ENCODE measurements around the gene PRIM2. TPM values are rescaled to one million over a fixed set of nuclear protein-coding genes. Genes with fewer than 3 reads are reported as not detected.
"Not testable (repeated sequence)": the region's sequence is repeated elsewhere in the genome, so short reads cannot be mapped to it uniquely, and the experiment has no call there.

PRIM2 gene
- total and polyA plus RNA-seq, 2 of the 8 experiments (the other 6 are each of a cell fraction or from before 2014, with no cell fraction given): 20.8 to 46.8 TPM

- 94% methylated on average over 3 of the region's 3 CpGs; no CpG with 5 or more reads in 1 of the 2 experiments for WGBS, 2 experiments (ENCODE audit: extremely low coverage in 1 of 2, insufficient coverage in 1 of 2, insufficient read length in 1 of 2, insufficient replicate concordance in 2 of 2, low coverage in 1 of 2, low lambda C conversion rate in 2 of 2, missing lambda C conversion rate in 1 of 2)
- H3K27ac ChIP-seq (ENCODE audit: low read depth, low read length): not testable (repeated sequence)
Observed at GRCh38 chr6:57516776-57517175, 199.3 kb downstream of the PRIM2 start.

GRCh38 chr6:57519198-57519597 lies 201.8 kb downstream of the PRIM2 start:
- H4K20me1 ChIP-seq (replicated peaks in 1 of 2; ENCODE audit: control insufficient read depth in 1 of 2, insufficient read depth in 2 of 2, low read length in 2 of 2); H3K79me1 ChIP-seq (ENCODE audit: low read depth, low read length); H3K27ac ChIP-seq (ENCODE audit: low read depth, low read length); H2BK12ac ChIP-seq (ENCODE audit: low read depth, low read length); FAIRE-seq; H4K91ac ChIP-seq (replicated peaks; ENCODE audit: insufficient read length, low read length); H3K23ac ChIP-seq (ENCODE audit: insufficient read length); H3K4me1 ChIP-seq (replicated peaks in 1 of 4; ENCODE audit: control insufficient read depth in 3 of 4, insufficient read depth in 4 of 4, low read length in 3 of 4); H3K14ac ChIP-seq (ENCODE audit: insufficient read length); H2BK20ac ChIP-seq (ENCODE audit: low read length); CTCF ChIA-PET (ENCODE audit: partially characterized antibody); H2AFZ ChIP-seq (ENCODE audit: low read length); H3K18ac ChIP-seq (ENCODE audit: extremely low read depth, low read length); POLR2A ChIA-PET (ENCODE audit: partially characterized antibody); H4K5ac ChIP-seq (ENCODE audit: insufficient read length, low read depth, low read length); H3K56ac ChIP-seq (replicated peaks; ENCODE audit: insufficient read length, low read depth, low read length); H2BK120ac ChIP-seq (replicated peaks; ENCODE audit: low read depth, low read length); H3K9me3 ChIP-seq (ENCODE audit: insufficient read depth in 2 of 2, low read depth in 1 of 2, low read length in 1 of 2); H2BK15ac ChIP-seq (ENCODE audit: low read length); H3K23me2 ChIP-seq (ENCODE audit: low read depth, low read length); H3K9ac ChIP-seq (replicated peaks in 1 of 4; ENCODE audit: extremely low read depth in 1 of 4, low read depth in 3 of 4, low read length in 3 of 4); H3K4ac ChIP-seq (replicated peaks; ENCODE audit: insufficient read length, low read depth, low read length); H2AK5ac ChIP-seq (ENCODE audit: low read depth, low read length); H3K27me3 ChIP-seq (replicated peaks in 1 of 4; ENCODE audit: control insufficient read depth in 3 of 4, extremely low read depth in 1 of 4, insufficient read depth in 3 of 4, low read length in 3 of 4); H3K79me2 ChIP-seq (ENCODE audit: control insufficient read depth in 1 of 2, insufficient read depth in 2 of 2, low read length in 2 of 2); H2BK5ac ChIP-seq (ENCODE audit: low read depth, low read length); H4K8ac ChIP-seq (ENCODE audit: extremely low read depth, insufficient read depth, low read length); H3K36me3 ChIP-seq (ENCODE audit: control insufficient read depth in 2 of 4, insufficient read depth in 4 of 4, low read length in 3 of 4): not testable (repeated sequence)
- Histone ChIP-seq H3K4me3 (ENCODE audit: extremely low read depth in 1 of 4, insufficient read depth in 2 of 4, low read depth in 3 of 4, low read length in 4 of 4) (peak overlapping the region in 1 of 4 experiments; percentile 35; a peak in 1 of 8 replicates), H3K4me2 (ENCODE audit: insufficient read depth in 1 of 2, low read depth in 2 of 2, low read length in 2 of 2) (peak overlapping the region; percentile 38 to 45; a peak in 3 of 4 replicates)
- 0% methylated on average over 12 of the region's 12 CpGs; no CpG with 5 or more reads in 1 of the 2 experiments for WGBS, 2 experiments (ENCODE audit: extremely low coverage in 1 of 2, insufficient coverage in 1 of 2, insufficient read length in 1 of 2, insufficient replicate concordance in 2 of 2, low coverage in 1 of 2, low lambda C conversion rate in 2 of 2, missing lambda C conversion rate in 1 of 2)
- peak; percentile 33 to 57 for DNase-seq (ENCODE audit: low read depth in 1 of 2, low spot score in 2 of 2)

More at GRCh38 chr6:57516776-57517175, 199.3 kb downstream of the PRIM2 start:
- H3K4ac ChIP-seq (replicated peaks; ENCODE audit: insufficient read length, low read depth, low read length); H2AK5ac ChIP-seq (ENCODE audit: low read depth, low read length); H4K8ac ChIP-seq (ENCODE audit: extremely low read depth, insufficient read depth, low read length); H3K23me2 ChIP-seq (ENCODE audit: low read depth, low read length); H3K27me3 ChIP-seq (replicated peaks in 1 of 4; ENCODE audit: control insufficient read depth in 3 of 4, extremely low read depth in 1 of 4, insufficient read depth in 3 of 4, low read length in 3 of 4); H3K79me1 ChIP-seq (ENCODE audit: low read depth, low read length); FAIRE-seq; H2BK20ac ChIP-seq (ENCODE audit: low read length); H2AFZ ChIP-seq (ENCODE audit: low read length); POLR2A ChIA-PET (ENCODE audit: partially characterized antibody); H3K79me2 ChIP-seq (ENCODE audit: control insufficient read depth in 1 of 2, insufficient read depth in 2 of 2, low read length in 2 of 2); H3K56ac ChIP-seq (replicated peaks; ENCODE audit: insufficient read length, low read depth, low read length); H4K5ac ChIP-seq (ENCODE audit: insufficient read length, low read depth, low read length); H2BK120ac ChIP-seq (replicated peaks; ENCODE audit: low read depth, low read length); H3K23ac ChIP-seq (ENCODE audit: insufficient read length); H4K20me1 ChIP-seq (replicated peaks in 1 of 2; ENCODE audit: control insufficient read depth in 1 of 2, insufficient read depth in 2 of 2, low read length in 2 of 2); H3K4me3 ChIP-seq (ENCODE audit: extremely low read depth in 1 of 4, insufficient read depth in 2 of 4, low read depth in 3 of 4, low read length in 4 of 4); H3K14ac ChIP-seq (ENCODE audit: insufficient read length); H4K91ac ChIP-seq (replicated peaks; ENCODE audit: insufficient read length, low read length); H2BK15ac ChIP-seq (ENCODE audit: low read length); H2BK12ac ChIP-seq (ENCODE audit: low read depth, low read length); H3K36me3 ChIP-seq (ENCODE audit: control insufficient read depth in 2 of 4, insufficient read depth in 4 of 4, low read length in 3 of 4); CTCF ChIA-PET (ENCODE audit: partially characterized antibody); H3K4me1 ChIP-seq (replicated peaks in 1 of 4; ENCODE audit: control insufficient read depth in 3 of 4, insufficient read depth in 4 of 4, low read length in 3 of 4); H3K9me3 ChIP-seq (ENCODE audit: insufficient read depth in 2 of 2, low read depth in 1 of 2, low read length in 1 of 2); H2BK5ac ChIP-seq (ENCODE audit: low read depth, low read length); H3K18ac ChIP-seq (ENCODE audit: extremely low read depth, low read length); DNase-seq (ENCODE audit: low read depth in 1 of 2, low spot score in 2 of 2); H3K9ac ChIP-seq (replicated peaks in 1 of 4; ENCODE audit: extremely low read depth in 1 of 4, low read depth in 3 of 4, low read length in 3 of 4); H3K4me2 ChIP-seq (ENCODE audit: insufficient read depth in 1 of 2, low read depth in 2 of 2, low read length in 2 of 2): not testable (repeated sequence)

Measured in H1 (cell line).